ENCODE measurements around the gene COPZ2.
"Not testable (repeated sequence)": the region's sequence is repeated elsewhere in the genome, so short reads cannot be mapped to it uniquely, and the experiment has no call there.

COPZ2 gene

DNA sequence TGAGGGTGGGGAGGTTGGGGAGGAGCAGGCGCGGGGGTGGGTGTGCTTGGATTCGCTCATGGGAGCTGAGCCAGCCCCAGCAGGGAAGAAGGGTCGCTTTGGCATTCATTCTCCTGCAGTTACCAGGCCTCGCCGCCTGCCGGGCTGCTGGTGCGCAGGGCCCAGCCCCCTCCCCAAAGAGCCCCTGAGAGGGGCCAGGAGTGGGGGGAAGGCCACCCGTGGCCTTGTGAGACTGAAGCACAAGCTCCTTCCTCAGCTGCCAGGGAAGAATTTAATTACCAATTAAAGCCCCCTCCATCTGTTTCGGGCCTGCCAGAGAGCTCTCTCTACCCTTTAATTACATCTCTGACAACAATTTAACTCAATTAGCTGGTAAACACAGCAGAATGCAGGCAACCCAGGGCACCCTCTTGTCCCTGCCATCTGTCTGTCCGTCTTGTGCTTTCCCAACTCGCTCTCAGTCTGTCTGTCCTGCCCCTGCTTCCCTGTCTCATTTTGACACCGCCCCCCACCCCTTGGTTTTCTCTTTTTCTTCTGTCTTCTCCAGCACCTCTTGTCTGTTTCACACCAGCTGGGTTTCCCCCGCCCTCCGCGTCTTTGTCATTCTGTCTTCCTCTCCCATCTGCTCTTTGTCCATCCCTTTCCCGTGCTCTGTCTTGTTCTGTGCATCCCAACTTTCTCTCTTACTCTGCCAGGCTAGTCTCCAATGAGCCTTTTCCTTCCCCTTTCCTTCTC lies 34.0 kb downstream of the COPZ2 start:
- DNase-seq, result no peak

DNA sequence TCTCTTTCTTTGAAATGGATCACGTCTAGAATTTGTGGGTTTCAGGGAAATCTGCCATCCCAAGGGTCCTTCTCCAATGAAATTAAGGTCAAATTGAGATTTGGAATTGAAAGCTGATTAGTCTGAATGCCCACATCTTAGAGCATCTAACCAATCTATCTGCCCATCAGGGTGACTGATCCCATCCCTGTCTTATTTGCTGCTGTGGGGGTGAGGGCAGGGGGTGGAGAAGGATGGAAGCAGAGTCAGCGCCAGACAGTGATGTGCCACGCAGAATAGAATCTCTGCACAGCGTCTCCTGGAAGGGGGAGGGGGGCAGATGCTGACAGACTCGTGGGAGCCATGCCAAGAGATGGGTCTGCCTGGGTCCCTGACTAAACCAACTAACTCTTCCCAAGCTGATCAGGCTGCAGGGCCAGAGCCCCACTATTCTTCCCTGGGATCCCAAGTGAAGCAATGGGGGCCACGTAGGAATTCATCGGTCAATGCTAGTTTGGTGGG lies 34.6 kb downstream of the COPZ2 start:
- DNase-seq, result no peak

DNA sequence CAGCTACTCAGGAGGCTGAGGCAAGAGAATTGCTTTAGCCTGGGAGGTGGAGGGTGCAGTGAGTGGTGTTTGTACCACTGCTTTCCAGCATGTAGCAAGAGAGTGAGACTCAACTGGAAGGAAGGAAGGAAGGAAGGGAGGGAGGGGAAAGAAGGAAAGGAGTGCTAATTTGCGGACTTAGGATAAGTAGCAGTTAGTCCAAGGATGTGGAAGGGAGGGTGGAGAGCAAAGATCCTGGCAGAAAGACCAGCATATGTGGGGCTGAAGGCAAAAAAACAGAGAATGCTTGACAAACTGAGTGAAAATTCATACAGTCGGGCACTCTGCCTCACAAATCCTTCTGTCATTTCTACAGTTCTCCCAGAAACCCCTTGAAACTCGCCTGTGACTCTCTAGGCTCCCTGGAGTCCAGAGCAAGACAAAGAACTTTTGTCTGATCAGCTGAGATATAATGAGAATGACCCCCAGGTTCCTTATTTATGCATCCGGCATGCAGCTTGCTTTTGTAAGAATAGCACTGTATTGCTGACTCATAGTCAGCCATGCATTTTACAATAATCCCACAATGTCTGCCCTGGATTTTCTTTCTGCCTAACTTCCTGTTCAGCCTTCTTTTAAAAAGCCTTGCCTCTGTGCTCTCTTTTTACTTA lies 35.2 kb downstream of the COPZ2 start:
- no peak for DNase-seq

DNA sequence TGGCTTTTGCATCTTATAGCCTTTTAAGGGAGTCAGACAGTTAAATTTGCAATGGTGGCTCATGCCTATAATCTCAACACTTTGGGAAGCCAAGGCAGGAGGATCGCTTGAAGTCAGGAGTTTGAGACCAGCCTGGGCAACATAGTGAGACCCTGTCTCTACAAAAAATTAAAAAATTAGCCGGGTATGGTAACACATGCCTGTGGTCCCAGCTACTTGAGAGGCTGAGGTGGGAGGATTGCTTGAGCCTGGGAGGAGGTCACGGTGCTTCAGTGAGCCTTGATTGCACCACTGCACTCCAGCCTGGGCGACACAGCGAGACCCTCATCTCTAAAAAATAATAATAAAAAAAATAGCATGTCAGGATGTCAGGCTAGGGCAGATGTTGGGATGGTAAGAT lies 35.9 kb downstream of the COPZ2 start:
- DNase-seq, result not testable (repeated sequence)

DNA sequence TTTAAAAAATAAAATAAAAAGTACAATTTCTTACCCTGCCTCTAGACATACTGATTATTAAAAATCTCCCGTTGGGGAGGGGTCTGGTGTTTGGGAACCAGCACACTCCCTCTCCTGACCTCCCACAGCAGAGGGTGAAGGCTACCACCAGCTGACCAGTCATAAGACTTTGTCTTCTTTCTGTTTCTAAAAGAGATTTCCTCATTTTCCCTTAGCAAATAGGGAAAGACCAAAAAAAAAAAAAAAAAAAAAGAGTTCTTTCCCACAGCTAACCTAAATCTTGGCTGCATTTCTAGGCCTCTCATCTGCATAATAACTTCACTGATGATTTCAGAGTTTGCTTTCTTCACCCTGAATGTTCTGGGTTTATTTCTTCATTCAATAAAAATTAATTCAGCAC lies 36.4 kb downstream of the COPZ2 start:
- DNase-seq, result no peak

DNA sequence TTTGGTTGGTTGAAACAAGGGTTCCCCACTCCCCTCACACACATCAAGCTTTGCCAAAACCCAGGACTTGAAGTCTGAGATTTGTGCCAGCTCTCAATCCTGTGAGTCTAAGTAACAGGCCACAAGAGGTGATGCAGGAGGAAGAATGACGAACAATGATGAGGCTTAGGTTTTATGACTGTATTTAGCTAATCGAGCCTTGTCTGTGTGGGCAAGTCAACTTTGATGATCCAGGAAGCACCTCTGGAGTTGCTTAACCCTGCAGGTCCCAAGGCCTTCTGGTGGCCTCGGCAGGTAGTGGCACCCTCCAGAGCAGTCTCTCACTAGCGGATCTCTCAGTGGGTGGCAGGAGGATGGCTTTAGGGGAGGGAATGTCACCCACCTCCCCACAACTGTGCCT lies 38.0 kb downstream of the COPZ2 start:
- no peak for DNase-seq

DNA sequence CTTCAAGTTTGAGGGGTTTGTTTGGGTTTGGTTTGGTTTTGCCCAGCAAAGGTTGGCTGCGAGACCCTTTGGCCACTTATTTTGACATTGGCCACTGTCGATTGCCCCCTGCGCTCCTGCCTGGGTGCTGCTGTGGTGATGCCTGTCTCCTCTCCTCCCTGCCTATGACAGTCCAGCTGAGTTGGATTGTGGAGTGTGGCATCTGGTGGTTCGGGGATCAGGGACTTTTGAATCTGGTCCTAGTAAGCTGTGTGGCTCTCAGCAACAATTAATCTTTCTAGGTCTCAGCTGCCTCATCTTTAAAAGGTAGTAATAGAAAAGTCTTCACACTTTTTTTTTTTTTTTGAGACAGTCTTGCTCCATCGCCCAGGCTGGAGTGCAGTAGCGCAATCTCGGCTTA lies 39.6 kb downstream of the COPZ2 start:
- no peak for DNase-seq

DNA sequence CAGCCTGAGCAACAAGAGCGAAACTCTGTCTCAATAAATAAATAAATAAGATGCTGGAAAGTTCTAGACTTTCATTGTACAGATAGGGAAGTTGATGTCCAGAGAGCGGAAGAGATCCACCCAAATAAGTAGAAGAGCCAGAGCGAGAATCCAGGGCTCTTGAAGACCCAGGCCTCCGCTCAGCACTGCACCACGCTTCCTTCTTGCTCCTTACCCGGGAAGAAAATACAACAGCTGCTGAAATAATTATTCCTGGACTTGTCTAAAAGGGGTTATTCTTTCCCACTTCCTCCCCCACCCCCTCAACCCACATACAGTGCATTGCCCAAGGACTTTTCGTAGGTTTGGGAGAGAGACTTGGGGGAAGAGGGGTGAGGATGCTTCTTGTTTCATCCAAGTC lies 40.0 kb downstream of the COPZ2 start:
- no peak for DNase-seq

DNA sequence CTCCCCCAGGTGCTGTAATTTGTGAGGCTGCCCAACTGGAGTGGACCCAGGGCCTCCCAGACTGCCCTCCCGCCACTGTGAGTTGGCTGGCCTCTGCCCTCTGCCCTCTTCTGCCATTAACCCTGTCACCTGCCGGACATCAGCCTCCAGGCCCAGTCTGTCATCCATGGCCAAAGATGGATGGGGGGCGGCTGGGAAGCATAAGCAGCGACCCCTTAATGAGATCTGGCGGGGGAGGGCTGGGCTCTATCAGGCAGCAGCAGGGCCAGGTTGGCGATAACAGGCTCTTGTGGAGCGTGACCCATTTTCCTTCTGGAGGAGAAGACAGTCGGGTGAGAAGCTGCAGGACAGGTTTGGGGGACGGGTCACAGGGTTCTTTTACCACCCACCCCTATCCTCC lies 41.4 kb downstream of the COPZ2 start:
- no peak for DNase-seq

DNA sequence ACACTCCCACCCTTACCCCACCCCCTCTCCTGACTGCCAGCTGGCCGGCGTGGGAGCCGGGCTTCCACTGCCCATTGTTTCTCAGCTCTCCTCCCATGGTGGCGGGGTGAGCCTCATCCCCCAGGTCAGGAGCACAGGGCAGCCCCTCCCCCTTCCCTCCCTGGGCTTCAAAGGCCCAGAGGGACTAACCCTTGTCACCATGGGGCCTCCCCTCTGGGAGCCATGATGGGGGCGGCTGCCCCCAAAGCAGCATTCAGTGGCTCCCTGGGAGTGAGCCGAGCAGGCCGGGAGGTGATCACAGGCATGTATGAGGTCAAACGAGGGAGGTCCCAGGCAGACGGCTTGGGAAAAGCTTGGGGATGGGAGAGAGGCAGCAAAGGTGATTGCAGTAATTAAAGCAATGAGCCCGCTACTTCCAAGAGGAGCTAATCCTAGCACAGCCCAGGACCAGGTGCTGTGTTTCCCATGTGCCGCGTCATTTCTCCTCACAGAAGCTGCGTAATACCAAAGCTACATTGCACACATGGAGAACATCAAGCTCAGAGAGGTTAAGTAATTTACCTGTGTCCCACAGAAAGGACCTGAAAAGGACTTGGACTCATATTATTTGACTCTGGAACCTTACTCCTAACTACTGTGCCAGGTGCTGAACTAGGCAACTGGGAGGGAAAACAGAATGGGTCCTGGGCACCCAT lies 42.2 kb downstream of the COPZ2 start:
- DNase-seq, result no peak

DNA sequence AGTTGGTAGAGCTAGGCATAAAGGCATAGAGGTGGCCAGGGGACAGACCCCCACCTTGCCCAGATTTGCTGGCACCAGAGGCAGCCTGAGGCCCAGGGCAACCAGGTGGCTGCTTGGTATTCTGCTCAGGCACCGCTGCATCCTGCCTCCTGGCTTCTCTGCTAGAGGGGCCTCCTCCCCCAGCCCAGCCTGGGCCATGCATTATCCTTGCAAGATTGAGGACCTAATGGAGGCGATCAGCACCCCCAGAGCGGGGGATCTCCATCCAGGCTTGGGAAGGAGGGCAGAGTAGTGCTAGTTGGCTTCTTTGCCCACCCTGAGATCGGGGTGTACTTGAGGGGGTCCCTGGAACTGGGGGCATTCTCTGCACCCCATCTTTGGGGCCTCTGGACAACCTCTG lies 42.9 kb downstream of the COPZ2 start:
- DNase-seq, result no peak

DNA sequence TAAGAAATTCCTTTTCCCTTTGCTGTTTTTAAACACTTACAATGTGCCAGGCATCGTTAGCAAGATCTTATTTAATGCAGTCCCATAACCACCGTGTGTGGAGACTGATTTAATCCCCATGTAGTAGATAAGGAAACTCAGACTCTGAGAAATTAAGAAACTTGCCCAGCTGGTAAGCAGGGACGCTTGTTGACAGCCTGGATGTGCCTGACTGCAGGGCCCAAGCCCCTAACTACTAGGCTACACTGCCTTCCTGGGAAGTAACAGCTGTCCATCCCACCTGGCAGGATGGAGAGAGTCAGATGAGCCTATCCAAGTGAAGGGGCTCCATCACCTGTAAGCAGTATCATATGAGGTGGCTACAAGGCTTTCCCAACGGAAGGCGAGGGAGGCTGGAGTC lies 43.6 kb downstream of the COPZ2 start:
- no peak for DNase-seq

DNA sequence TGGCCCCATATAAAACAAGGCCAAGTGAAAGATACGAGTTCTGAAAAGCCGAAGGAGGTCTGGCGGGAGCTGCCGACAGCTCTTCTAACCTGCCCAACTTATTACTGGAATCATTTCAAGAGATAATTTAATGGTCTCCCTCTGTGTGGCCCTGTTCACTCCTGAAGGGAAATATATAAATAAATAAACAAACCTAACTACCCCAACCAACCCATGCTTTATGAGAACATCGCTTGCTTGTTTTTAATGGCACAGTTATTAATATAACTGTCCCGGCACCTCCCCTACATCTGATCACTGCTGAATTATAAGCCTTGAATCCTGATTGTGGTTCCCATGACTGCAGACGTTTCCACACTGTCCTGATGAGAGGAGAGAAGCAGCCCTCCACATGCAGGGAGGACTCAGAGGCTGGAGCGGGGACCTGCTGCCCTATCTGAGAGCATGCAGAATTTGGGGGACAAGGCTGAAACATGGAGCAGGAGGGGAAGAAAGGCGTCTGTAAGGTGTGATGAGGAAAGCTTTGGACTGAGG lies 44.5 kb downstream of the COPZ2 start:
- DNase-seq, result no peak

DNA sequence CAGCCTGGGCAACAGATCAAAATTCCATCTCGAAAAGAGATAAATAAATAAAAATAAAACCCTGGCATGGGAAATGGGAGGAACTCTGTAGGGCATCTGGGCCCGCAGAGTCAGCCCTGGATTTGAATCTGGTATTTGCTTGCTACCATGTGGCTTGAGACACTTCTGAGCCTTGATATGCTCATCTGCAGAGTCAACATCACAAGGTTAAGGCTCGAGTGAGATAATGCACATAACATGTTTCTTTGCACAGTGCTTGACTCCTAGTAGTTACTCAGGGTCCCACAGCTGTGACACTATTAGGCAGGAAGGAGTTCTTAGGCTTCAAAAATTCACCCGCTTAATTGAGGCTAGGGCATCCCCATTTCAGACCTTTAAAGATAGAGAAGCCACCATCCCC lies 45.4 kb downstream of the COPZ2 start:
- DNase-seq, result no peak

DNA sequence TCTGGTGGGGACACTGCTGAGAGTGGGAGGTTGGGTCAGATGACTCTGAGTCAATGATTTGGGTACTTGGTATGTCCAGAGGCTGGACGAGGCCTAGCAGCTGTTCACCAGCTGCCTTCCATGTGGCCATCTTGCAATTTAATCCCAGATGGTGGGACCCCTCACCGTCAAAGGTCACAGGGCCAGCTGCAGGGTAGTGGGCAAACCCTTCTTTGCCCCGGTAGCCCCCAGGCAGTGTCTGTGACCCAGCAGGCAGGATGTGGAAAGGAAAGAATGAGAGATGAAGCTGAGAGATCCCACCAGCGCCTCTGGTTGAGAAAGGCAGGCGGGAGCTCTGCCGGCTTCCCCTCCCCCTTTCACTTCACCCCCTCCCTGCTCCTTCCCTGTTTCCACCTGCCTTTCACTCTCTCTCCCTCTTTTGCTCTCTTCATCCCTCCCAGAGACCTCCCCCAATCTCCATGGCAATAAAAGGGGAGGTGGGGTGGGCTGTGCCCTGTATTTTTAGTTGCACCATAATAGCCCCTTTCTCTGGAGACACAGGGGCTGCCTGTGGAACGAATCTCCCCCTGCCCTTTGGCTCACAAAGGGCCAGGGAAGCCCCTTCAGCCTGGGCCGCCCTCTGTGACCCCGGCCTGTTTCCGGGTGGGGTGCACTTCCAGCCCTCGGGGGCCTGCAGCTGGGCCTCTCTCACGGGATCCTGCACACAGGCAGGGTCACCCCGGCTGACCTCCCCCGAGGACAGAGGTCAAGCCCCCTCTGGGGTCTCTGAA lies 46.5 kb downstream of the COPZ2 start:
- no peak for DNase-seq

DNA sequence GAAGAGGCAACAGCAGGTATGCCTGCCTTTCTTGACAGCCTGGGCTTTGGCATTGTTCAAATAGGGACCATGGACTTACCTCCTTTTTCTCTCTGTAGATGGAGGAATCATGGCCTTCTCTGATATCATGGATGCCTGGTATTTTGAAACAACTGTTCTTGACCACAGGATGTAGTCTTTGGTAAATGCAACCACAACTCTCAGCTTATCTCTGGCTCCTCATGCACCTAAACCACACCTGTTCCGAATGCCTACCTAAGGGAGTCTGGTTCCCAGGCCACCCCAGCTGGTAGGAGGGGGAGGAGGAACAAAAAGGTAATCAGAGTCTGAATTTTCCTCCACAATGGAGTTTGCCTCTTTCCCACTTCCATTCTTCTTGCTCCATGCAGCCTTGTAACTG lies 47.9 kb downstream of the COPZ2 start:
- no peak for DNase-seq

DNA sequence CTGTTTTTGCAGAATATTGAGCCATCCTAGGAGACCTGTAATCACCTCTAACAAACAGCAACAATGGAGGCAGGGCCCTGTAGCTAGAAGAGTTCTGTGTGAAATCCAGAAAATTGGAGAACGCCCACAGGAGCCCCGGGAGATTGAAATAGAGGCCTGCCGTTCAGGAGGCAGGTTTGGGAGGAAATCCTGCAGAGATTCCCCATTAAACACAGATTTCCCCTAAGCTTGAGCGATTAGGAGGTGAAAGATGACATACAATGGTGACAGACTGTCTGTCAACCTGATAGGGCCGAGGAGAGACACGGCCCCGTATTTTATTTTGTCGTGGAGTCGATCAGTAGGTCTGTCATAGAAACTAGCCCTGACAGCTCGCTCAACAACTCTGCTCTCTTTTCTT lies 48.4 kb downstream of the COPZ2 start:
- DNase-seq, result no peak

DNA sequence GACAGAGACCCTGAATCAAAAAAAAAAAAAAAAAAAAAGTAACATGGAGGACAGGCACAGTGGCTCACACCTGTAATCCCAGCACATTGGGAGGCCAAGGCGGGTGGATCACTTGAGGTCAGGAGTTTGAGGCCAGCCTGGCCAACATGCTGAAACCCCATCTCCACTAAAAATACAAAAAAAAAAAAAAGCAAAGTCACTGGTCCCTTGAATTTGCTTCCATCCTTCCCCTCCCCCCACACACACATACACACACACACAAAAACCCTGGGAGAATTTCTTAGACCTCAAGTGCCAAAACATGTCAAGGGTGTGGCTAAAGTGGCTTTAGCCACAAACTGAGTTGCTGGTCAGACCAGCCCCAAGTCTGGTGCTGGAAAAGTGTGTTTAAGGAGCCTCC lies 49.2 kb downstream of the COPZ2 start:
- not testable (repeated sequence) for DNase-seq

DNA sequence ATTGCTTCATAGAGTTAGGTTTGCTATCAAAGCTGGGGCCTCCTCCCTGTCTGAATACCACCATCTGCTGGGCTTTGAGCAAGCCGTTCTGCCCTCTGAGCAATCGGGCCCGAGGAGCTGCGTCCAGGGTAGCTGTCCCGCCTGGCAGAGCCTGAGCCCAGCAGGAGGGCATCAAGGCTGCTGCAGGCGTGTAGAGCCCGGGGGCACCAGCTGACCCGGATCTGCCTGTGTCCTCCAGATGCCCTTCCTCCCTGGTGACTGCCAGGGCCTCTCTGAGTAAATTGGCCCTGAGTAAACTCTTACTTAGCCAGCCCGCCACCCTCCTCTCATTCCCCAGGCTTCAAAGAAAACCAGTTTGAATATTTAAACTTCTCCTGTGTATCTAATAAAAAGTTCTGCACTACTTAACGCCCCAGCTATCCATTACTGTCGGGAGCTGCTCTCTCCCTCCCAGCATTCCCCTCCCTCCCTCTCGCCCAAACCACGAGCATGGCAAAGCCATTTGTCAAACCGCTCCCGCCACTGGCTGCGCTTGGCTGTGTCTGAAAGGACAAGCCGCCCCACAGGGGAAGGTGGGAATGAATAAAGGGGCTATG lies 50.3 kb downstream of the COPZ2 start:
- DNase-seq, result peak; percentile 46

DNA sequence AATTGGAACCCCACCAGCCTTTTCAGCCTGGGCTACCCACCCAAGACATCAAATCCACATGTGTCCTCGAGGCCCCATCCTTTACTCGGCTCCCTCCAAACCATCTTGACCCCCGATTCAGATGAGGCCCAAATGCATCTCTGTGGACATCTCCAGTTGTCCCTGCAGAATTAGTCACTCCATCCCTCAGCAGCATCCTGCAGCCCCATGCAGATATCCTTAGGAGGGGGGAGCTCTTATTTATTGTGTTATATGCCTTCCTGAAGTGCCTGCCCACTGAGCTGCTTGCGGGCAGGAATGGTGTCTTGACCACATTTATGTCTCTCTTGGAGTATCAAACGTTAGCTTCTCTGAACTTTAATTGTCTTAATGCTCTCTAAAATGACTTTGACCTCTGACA lies 51.1 kb downstream of the COPZ2 start:
- no peak for DNase-seq

DNA sequence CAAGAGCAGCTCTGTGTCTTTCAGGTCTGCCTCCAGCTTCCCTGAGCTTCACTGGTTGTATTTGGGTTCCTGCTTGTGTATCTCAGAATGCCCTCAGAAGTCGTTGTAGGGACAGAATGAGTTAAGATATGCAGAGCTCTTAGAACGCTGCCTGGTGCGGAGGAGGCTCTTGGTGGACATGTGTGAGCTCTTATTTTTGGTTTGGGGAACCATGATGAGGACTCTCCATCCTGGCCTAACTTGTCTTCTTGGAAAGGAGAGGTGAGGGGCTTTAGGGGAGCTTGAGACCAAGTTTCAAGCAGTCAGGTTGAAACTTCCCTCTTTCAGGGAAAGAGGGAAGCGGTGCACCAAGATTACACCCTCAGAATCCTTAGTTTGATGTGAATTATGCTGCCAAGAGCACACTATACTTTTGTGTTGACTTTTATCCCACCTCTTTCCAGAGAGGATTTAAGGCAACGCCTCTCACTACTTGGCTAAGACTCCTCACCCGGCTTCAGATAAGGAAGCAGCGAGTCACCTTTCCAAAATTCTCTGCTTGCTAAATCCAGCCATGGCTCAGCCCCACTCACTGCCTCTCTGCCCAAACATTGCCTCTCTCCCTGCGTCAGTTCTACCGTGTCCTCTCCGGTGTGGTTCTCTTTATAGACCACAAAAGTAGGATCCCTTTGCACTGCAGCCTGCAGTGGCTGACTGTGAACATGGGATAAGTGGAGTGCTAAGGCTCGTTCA lies 53.9 kb downstream of the COPZ2 start:
- DNase-seq, result no peak

All from NCI-H2107 (cell line).